ELF-1 (cell line): ENCODE measurements around the gene RTN4.
A peak's percentile ranks its signal among the peaks of the same experiment; 100 is the strongest.

ENCODE experiments used
- DNase-seq: peaks from one replicate; pipeline ENCODE4 v3.0.0-alpha.2; 2016; ENCODE audit warnings: low read depth, low spot score

Gene RTN4

DNA sequence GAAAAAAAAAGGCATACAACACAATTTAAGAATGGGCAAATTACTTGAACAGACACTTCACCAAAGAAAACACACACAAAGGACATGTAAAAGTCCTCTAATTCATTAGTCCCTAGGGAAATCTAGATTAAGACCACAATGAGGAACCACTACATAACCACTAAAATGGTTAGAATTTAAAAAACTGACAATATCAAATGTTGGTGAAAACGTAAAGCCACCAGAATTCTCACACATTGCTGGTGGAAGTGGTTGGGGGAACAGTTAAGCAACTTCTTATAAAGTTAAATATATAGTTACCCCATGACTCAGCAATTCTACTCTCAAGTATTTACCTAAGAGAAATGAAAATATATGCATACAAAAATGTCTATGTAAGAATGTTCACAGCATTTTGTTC is 11.8 kb downstream of the RTN4 start:
- DNase-seq = no peak

DNA sequence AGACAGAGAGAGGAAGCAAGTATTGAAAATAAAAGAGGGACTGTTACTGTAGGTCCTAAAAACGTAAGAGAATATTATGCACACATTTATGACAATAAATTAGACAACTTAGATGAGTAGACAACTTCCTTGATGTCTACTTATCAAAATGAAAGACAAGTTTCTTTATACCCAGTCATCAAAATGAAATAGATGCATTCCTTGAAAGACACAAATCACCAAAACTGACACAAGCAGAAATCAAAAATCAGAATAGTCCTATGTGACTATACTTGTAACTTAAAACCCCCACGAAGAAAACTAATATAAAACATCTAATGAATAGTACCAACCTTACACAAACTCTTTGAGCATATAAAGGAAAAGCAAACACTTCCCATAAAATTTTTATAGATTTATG is 14.5 kb downstream of the RTN4 start:
- no peak for DNase-seq

DNA sequence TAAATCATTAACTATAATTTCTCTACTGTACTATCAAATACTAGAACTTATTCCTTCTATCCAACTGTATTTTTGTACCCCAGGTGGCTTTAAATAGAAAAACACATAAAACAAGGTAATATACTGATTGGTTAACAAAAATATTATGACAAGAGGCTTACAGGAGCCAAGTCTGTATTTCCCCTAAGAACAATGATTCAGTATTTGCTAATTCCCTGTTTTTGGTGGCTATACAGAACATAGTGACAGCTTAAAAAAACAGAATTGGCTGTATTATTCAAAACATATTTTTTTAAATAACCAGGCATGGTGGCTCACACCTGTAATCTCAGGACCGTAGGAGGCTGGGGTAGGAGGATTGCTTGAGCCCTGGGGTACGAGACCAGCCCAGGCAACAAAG is 16.3 kb downstream of the RTN4 start:
- DNase-seq = no peak

DNA sequence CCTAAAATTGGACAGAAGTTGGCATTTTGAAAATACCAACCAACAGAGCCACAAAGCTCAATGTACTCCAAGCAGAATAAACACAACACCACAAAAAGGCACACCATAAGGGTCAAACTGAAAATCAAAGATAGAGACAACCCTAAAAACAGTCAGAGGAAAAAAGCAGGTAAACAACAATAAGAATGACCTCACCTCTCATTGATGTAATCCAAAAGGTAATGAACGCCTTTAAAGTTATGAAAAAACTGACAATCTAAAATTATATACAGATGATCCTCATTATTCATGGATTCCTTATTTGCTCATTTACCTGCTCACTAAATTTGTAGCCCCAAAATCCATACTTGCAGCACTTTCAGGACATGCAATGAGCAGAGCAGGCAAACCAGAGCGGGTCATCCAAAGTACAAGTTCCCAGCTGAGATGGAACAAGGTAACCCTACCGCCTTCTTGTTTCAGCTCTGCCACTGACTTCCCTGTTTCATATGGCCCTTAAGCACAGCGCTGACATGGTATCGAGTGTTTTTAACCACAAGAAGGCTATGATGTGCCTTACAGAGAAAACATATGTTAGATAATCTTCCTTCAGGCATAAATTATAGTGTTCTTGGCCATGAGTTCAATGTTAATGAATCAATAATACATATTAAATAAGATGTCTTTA is 17.0 kb downstream of the RTN4 start:
- DNase-seq = no peak

DNA sequence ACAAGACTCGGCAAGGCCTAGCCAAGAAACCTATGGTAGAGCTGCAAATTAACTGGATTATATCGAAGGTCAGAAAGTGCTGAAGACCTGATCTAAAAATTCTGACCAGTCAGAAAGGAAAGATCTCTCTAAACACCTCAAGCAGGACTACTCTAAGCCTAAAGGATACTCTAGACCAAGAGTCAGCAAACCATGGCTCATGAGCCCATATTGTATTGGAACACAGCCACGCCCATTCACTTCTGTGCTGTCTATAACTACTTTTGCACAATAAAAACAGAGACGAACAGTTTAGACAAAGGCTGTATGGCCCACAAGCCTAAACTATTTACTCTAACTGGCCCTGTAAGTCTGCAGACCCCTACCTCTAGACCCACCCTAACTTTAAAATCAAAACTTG is 18.7 kb downstream of the RTN4 start:
- no peak for DNase-seq

DNA sequence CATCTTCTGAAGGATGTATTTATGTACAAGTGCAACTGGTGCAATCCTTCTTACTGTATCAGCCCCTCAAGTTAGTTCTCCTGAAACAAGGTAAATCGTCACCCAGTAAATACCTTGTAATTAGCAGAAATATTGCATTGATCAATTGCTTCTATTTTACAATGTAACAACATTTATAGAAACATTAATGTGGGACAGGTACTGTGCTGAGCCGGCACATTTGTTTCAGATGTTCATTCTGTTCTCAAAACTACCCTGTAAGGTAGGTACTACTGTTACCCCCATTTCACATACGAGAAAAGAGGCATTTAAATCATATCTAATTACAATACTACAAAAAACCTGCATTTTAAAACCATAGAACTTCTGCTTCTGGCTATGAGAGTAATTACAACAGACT is 19.5 kb downstream of the RTN4 start:
- DNase-seq = no peak

DNA sequence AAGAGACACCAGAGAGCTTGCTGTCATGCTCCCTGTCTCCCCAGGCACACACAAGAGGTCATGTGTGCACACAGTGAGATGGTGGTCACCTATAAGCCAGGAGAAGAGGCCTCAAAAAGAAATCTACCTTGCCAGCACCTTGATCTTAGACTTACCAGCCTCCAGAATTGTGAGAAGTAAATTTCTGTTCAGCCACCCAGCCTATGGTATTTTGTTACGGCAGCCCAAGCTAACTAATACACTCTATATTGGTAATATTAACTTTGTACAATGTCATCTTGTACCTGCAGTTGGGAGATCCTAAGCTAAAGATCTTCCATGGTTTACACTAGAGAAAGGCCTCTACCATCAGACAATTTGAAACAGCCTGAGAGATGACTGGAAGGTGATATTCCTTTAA is 21.2 kb downstream of the RTN4 start:
- DNase-seq = no peak

DNA sequence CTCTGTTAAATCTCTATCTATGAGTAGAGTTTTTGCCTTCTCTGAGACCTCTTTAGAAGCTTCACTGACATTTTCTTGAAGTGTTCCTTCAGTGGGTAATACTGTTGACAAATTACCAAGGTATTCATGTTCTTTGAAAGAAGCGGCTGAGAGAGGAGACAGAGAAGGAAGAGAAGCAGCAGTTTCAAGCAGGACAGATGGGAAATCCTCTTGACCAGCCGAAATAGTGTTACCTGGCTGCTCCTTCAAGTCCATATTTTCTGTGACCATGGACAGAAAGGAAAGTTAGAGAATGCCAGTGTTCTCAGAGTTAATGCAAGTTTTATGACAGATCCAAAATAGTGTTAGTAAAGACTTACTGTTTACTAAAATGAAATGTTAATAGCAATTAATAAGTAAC is 23.0 kb downstream of the RTN4 start:
- DNase-seq = no peak

DNA sequence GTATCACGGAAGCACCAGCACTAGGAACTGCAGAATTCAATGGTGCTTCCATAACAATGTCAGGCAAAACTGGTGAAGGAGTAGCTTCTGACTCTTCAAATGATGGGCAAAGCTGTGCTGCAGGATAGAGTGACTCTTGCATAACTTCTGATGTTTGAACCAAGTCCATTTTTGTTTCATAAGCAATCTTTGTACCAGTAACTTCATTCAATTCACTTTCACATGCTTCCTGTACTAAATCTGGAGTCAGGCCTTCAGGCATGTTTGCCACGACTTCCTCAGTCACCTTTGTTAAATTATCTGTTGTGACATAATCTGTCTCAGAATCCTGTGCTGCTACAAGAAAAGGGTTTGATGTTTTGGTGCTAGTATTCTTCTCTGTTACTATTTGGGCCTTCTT is 24.0 kb downstream of the RTN4 start:
- no peak for DNase-seq

DNA sequence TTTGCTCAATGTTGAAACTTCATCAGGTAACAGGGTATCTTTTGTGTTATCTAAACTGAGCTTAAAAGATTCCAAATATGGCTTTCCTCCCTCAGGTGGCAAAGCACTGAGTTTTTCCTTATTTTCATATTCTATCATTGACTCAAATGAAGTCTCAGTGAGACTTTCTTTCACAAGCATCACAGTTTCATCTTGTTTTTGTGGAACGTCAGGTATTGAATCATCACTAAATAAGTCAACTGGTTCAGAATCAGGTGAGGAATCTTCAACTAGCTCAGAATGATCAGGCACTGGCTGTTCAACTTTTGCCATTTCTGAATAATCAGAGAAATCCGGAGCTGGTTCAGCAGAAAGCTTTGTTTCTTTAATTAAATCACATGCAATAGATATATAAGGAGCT is 24.6 kb downstream of the RTN4 start:
- DNase-seq = no peak

DNA sequence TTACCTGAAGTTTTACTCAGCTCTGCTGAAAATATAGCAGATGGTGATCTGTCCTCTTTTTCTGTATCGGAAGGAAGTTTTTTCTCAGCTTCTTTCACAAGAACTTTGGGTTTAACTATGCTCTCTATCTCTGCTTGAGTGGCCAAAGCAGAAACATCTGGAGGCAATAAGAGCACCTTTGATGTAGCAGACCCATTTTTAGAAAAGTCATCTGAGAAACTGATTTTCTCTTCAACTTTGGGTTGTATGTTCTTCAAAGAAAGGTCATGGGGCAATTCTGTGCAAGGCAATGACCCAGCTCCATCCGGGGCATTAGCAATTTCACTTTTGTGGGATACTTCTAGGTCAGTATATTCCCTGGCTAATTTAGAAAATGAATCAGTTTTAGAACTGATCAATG is 25.2 kb downstream of the RTN4 start:
- no peak for DNase-seq

DNA sequence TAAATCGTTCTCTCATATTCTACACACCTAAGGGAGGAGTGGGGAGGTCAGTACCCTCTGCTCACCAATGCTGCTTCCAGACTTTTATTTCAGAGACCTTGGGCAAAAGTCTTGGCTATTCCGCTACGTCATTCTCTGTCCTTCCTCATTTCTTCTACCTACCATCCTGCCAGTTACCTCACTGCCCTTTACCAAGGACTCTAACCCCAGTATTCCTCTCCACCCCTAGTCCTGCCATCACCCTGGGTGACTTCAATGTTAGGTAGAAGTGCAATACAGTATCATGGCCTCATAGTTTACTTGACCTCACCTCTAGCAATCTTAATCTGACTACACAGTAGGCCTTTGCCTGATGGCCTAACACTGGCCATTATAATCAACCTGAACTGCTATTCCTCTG is 27.8 kb downstream of the RTN4 start:
- no peak for DNase-seq

DNA sequence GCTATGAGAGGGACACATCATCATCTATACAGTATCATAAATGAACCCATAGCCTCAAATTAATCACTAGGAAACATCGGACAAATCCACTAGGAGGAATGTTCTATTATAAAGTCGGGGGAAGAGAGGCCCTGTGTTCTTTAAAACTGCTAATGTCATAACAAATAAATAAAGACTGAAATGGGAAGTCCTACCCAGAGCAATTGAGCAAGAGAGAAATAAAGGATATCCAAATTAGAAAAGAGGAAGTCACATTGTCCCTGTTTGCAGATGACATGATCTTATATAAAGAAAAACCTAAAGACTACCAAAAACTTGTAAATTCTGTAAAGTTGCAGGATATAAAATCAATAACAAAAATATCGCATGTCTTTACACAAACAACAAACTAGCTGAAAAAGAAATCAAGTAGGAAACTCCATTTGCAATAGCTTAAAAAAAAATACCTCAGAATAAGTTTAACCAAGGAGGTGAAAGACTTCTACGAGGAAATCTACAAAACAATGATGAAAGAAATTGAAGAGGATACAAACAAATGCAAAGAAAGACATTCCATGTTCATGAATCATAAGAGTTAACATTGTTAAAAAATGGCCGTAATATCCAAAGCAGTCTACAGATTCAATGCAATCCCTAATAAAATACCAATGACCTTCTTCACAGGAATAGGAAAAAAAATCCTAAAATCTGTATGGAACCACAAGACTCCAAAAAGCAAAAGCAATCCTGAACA is 30.6 kb downstream of the RTN4 start:
- no peak for DNase-seq

DNA sequence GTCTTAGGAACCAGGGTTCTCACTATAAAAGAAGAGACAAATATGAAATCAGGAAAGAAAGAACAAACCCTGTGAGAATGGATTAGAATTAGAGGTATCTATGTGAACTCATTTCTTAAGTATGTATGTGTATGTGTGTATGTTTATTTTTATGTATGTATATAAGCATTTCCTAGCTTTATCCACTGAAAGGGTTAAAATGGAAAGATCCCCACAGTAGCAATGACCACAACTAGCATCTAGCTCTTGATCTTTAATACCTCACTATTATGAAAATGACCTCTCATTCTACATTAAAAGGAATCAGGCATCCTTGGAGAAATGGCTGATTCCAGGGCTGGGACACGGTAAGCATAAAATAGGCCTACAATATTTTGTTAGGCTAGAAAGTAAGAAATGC is 31.6 kb downstream of the RTN4 start:
- no peak for DNase-seq

DNA sequence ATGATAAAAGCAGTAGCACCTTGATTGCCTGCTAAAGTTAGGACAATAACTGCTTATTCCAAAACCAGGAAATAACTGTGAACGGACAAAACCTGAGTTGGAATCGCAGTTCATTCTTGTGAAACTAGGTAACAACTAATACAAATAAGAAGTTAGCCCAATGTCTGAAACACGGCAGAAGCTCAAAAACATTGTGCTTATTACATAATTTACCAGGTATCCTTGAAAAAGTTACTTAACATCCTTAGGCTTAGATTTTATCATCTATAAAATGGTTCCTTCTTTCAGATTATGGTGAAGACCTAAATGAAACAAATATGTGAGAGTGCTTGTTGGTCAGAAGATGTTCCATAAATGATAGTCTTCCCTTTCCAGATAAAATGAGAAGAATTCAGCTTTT is 32.4 kb downstream of the RTN4 start:
- DNase-seq = no peak

DNA sequence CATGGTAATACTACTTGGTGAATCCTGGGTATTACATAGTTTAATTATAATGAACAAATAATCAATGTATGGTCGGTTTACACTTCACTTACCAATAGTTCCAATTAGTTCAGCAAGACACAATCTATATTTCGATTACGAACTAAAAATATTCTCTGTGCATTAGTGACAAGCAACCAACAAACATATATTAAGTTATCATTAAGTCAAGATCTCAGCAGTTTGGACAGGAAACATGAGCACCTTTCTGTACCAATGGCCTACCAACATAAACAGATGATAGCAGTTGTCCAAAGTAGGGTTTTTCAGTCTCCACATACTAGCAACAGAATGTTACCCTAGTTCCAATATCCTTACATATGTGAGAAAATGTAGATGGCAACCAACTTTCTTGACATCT is 32.8 kb downstream of the RTN4 start:
- DNase-seq = no peak

DNA sequence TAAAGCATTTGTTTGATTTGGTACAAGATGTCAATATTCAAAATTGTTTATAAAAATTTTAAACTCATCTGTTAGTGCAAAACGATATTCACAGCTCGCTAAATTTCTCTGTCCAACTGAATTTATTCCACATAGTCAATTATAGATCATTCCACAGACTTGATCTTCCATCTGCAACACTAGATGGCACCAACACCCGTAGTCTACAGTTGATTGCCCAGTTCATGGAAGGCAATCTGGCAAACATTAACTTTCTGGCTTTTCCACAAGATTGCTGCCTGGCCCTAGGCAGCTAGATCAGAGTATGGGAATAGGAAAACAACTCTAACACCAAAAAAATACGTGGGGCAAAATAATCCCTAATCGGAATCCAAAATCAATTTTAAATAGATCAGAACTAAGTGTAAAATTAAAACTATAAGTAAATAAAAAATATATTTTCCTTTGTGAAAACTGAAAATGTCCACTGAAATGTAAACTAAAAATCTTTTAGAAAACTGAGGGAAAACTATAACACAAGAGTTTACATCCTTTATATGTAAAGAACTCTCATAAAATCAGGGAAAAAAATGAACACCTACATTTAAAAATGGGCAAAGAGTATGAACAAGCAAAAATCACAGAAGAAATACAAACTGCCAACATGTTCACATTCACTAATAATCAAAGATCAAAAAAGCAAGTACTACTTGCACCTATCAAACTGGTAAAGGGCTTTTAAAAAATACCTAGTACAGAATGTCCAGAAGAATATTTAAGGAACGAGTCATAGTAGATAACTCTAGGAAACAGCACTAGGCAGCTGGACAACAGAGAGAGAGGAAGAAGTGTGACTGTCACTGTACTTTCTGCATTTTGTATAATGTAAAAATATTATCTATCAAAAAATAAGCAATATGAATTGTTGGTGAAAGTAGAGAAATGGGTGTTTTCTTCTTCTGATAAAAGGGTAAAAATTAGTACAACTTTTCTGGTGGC is 35.0 kb downstream of the RTN4 start:
- peak; percentile 21 for DNase-seq

DNA sequence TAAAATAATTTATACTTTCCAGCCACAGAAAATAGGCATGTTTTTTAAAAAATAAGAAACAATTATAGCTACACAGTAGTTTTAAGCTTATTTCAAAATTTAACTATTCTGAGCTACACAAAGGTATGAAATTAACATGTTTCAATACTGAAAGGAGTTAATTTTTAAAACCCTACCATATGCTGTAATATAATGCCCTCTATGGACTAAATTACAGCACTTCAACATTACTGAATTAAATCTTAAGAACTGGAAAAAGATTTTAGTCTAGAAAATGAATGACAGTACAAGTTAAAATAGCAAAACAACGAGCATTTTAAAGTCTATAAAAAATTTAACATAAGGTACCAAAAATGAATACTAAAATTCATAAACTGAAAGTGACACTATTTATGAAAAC is 36.3 kb downstream of the RTN4 start:
- DNase-seq = no peak

DNA sequence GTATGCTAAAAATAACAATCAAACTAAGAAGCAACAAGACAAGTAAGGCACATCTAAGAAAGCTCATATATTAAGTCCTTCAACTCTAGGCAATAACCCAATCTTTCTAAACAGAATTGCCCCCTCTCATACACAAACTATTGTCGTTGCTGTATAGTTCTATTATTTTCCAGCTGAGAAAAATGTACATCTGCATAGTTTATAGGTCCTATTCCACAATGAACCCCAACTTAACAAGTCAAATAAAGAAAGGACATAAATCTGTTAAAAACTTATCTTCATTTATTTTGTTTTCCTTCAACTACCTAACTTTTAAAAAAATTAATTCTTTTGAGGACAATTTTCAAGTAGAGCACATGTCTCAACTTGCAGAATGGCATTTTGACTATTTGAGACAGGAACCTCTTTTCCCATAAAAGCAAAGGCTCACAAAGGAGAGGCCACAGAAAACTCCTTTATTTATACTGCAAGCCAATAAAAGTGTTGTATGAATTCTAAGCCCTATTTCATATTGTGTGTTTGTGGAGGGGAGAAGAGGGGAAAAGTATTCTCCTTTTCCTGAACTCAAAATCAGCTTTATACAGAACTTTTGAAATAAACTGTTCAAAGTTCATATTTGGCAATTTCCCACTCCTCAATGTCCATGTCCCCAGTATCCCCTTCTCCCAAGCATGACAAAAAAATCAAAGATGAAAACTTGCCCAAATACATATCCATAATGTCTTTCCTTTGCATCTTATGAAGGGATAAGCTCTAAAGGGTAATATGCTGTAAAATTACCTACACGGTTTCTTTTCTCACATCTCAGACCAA is 37.4 kb downstream of the RTN4 start:
- DNase-seq = no peak

DNA sequence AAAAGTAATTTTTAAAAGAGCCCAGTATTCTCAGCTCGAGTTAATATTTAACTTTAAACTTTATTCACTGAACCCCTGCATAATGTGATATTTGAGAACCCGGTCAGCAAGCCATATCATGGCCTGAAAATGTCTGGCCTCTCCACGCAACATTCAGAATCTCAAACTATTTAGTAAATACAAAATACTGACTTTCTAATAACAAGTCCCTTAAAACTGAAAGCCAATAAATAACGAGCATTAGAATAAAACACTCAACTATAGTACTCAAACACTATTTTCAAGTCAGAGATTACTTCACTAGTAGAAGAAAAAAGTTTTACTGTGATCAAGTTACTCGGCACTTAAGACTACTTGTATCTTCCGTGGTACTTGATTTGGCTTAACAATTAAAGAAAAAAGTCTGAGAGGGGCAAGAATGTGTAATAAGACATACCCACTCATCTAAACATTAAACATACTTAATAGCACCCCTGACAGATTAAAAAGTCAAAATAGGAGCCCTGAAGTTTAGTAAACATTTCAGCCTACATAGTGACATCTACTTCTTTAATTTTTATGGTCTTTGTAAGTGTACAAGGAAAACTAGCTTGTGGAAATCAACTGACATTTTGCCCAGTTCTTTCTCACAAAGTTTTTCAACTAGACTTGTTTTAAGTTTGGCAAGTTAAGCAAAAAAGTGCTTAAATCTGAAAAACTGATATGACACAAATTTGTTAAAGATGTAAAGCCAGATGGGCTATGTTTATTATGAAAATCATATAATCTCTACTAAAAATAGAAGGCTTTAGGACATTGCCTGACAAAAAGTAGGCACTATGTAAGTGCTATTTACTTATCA is 38.2 kb downstream of the RTN4 start:
- no peak for DNase-seq

DNA sequence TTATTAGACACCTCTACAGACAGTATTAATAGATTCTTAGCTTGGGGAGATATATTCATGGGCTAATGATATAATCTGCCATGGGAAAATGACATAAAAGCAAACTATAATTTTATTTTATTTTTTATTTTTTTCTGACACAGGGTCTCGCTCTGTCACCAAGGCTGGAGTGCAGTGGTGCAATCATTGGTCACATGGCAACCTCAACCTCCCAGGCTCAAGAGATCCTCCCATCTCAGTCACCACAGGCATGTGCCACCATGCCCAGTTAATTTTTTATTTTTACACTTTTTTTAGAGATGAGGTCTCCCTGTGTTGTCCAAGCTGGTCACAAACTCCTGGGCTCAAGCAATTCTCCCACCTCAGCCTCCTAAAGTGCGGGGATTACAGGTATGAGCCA is 39.3 kb downstream of the RTN4 start:
- no peak for DNase-seq
